D721Med (cell line): ENCODE results near the gene PLPP7.
"Not testable (repeated sequence)": the region's sequence is repeated elsewhere in the genome, so short reads cannot be mapped to it uniquely, and the experiment has no call there.

ENCODE experiments used
- DNase-seq: peaks from one replicate; pipeline ENCODE4 v3.0.0; 2011; ENCODE audit warnings: low spot score; ENCODE audit not compliant: insufficient read length
- FAIRE-seq: peaks from 2 replicates; lab custom pipeline; 2011; peaks lifted over from hg19 to GRCh38; lab: Jason Lieb, UNC
- TF ChIP-seq, protein P1 (sequence below): IDR thresholded peaks from 2 replicates; pipeline ENCODE4 v1.5.1; 2012; ENCODE audit warnings: mild to moderate bottlenecking, control low read depth; ENCODE audit not compliant: insufficient read depth; ENCODE audit errors: missing control alignments

Gene PLPP7

DNA sequence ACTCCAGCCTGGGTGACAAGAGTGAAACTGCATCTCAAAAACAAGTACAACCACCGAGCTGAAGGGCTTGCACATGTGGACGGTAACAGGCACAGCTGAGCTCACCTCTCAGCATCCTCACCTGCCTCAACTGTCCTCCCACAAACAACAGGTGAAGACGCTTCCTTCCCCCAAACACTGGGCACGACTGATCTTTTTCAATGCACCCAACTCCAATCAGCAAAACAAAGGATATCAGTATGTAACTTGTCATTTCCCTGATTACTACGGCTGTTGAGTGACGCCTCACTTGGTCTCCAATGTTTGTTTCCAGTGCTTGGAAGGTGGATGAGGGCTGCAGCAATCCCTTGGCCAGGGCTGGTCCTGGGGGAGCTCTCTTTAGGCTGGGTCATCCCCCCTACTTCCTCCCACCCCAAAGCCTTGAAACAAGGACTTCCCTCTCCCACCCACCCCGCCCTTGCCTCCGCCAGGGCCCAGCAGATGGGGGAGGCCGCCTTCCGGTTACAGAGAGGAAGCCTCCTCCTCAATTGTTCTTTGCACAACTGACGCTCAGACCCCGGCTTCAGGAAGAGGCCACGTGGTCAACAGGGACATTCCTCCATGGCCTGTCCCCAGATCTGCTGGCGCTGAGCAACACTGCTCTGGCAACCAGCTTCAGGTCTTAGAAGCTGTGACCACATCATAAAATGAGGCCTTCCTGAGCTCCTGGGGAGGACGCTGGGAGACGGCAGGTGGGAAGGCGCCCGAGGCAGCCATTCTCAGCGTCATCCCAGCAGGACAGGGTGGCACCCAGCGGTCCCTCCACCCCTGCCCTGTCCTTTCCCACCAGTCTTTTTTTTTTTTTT is 19.1 kb upstream of the PLPP7 start:
- TF ChIP-seq, protein P1, sequence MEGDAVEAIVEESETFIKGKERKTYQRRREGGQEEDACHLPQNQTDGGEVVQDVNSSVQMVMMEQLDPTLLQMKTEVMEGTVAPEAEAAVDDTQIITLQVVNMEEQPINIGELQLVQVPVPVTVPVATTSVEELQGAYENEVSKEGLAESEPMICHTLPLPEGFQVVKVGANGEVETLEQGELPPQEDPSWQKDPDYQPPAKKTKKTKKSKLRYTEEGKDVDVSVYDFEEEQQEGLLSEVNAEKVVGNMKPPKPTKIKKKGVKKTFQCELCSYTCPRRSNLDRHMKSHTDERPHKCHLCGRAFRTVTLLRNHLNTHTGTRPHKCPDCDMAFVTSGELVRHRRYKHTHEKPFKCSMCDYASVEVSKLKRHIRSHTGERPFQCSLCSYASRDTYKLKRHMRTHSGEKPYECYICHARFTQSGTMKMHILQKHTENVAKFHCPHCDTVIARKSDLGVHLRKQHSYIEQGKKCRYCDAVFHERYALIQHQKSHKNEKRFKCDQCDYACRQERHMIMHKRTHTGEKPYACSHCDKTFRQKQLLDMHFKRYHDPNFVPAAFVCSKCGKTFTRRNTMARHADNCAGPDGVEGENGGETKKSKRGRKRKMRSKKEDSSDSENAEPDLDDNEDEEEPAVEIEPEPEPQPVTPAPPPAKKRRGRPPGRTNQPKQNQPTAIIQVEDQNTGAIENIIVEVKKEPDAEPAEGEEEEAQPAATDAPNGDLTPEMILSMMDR: no peak
- DNase-seq (no peak), FAIRE-seq (no peak)

DNA sequence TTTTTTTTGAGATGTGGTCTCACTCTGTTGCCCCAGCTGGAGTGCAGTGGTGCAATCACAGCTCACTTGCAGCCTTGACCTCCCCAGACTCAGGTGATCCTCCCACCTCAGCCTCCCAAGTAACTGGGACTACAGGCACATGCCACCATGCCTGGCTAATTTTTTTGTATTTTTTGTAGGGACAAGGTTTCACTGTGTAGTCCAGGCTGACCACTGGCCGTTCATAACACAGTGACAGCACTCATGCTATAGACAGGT is 18.6 kb upstream of the PLPP7 start:
- not testable (repeated sequence) for FAIRE-seq, DNase-seq

DNA sequence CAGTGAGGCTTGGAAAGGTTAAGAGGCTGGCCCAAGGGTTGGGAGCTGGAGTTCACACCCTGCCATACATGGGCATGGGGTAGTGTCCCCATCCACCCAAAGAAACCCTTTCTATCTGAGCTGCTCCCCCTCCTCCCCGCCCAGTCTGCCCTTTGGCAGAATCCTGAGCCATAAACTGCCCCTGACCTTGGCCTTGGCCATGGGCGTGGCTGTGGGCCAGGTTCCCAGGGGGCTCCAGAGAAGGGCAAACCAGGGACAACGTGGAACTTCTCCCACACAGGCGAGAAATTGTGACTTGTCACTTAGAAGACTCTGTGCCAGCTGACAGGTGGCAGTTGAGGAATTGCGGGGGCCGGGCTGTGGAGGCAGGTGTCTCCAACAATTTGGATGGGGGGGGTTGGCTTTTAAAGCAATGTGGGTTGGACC is 18.0 kb upstream of the PLPP7 start:
- TF ChIP-seq, protein P1: no peak
- no peak for FAIRE-seq
- DNase-seq: no peak

DNA sequence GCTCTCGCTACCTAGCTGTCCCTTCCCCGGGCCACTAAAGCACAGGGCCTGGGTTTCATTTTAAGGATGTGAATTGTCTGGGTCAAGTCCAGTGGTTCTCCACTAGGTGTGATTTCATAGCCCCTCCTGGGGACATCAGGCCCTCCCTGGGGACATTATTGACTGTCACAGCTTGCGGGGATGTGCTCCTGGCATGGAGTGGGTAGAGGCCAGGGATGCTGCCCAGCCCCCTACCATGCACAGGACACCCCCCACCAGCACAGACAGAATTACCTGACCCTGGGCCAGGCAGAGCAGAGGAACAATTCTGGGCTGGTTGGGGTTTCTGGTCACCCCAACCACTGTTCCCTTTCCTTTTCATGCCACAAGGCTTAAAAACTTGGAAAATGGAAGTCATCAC is 17.3 kb upstream of the PLPP7 start:
- DNase-seq: no peak
- TF ChIP-seq, protein P1: no peak
- FAIRE-seq: no peak

DNA sequence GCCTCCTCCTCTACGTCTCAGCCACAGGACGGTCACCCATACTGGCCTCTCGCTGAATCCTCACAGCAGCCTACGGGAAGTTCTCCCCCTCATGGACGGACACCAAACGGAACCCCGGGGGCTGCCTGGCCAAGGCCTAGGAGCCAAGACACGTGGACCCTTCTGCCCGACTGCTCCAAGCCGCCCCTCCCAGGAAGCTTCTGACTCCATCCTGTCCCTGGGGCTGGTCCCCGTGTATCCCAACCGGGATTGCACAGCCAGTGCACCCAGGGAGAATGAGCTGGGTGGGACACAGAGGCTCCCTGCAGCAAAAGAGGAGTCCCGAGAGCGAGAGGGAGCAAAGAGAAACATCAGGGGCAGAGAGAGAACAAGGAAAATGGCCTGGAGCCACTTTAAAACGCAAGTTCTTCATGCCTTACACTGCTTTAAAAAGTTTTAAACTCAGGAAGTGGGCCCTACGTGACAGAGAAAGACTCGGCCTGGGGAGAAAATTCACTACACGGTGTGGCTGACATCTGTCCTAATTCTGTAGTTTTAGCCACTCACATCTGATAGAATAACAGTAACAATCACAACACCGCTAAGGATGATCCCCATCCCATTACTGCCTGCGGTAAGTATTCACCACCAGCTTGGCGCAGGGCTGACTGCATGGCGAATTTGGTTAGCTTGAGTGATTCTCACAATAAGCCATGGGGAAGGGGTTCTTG is 16.2 kb upstream of the PLPP7 start:
- FAIRE-seq (no peak), DNase-seq (no peak)
- TF ChIP-seq, protein P1: no peak

DNA sequence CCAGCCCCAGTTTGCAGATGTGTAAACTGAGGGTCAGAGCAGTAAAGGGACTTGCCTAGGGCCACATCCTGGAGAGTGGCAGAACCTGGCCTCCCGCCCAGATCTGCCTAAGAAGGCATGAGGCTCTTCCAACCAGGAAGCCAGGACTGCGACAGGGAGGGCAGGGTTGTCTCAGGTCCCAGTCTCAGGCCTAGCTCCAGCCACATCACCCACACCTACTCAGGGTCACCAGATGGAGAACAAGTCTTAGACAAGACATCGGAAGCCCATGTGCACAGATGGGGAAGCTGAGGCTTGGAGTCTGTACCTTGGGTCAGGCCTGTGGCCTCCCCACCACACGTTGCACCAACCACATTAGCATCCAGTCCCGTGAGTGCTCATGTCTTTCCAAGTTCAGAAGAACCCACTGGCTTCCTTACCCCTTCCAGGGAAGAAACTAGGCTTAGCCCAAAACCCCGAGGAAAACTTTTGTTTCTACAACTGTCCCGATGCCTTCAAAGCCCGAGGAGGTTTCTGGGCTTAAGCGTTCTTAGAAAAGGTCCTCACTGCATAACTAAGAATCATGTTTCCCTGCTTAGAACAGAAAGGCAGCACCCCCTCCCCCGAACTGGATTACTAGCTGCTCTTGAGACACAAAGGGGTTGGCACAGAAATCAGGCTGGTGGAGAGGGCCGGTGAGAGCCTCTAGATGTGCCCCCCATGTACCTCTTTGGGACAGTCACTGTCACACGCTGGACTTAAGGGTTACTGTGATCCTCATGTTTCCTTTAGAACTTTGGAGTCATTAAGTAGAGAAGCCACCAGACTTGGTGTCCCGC is 15.5 kb upstream of the PLPP7 start:
- FAIRE-seq: no peak
- TF ChIP-seq, protein P1: no peak
- no peak for DNase-seq

DNA sequence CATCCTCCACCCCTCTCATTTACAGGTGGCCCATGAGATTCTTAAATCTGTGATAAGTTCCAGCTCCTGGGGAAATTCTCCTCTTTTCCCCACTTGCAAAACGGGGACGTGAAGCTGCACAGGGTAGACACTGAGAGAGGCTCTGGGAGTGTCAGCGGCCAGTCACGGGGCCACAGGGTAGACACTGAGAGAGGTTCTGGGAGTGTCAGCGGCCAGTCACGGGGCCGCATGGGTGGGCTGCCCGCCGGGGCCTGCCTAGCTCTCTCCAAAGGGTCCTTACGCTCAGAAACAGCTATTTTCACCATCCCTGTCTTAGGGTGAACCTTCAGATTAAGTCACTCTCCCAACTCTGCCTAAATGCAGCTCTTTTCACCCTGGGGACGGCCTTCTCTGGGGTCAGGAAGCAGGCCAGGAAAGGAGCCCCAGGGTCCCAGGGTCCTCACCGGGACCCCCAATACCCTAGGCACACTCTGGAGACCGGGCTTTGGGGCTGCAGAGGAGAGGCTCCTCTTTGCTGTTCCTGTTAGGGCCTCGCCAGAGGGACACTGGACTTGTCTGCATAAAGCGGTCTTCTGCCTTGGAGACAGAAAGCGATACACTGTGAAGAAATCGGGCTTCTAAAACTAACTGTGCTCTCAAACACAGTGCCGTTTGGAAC is 14.7 kb upstream of the PLPP7 start:
- FAIRE-seq (no peak), DNase-seq (no peak)
- TF ChIP-seq, protein P1: no peak
